CD8-positive, alpha-beta memory T cell (primary cell): ENCODE data around the gene TENM4. TPM values are rescaled to one million over a fixed set of nuclear protein-coding genes. Genes with fewer than 3 reads are reported as not detected.

Experiments used
- CTCF ChIA-PET: fragments of 350-600 bp; sonication (Branson Sonifier 250); formaldehyde crosslinking; loops from one replicate; lab custom pipeline; 2021; ENCODE audit warnings: antibody characterized with exemption; lab: Charles Lee
- POLR2A ChIA-PET: fragments of 350-600 bp; sonication (Branson Sonifier 250); formaldehyde crosslinking; loops from one replicate; lab custom pipeline; 2021; ENCODE audit warnings: antibody characterized with exemption; lab: Charles Lee
- DNase-seq, 5 donors: peaks; one replicate each; pipeline versions ENCODE4 v3.0.0 to v3.0.0-alpha.2; 2020 to 2022; ENCODE audit warnings: mixed read lengths in 1 of 5
- H3K27ac ChIP-seq: one replicate; pipeline ENCODE4 v1.7.0; 2013; ENCODE audit warnings: low read depth, mild to moderate bottlenecking, low read length, moderate library complexity
- H3K27me3 ChIP-seq: 2 replicates; pipeline ENCODE4 v1.7.0; 2013; ENCODE audit warnings: low read length, mild to moderate bottlenecking; ENCODE audit not compliant: insufficient read depth, poor library complexity, severe bottlenecking
- H3K36me3 ChIP-seq: 2 replicates; pipeline ENCODE4 v1.7.0; 2013; ENCODE audit warnings: mild to moderate bottlenecking, low read length, moderate library complexity; ENCODE audit not compliant: insufficient read depth
- H3K4me1 ChIP-seq: 2 replicates; pipeline ENCODE4 v1.7.0; 2013; ENCODE audit warnings: mild to moderate bottlenecking, low read length, moderate library complexity; ENCODE audit not compliant: insufficient read depth
- H3K4me3 ChIP-seq: 2 replicates; pipeline ENCODE4 v1.7.0; 2013; ENCODE audit warnings: mild to moderate bottlenecking, low read length
- H3K9me3 ChIP-seq: 2 replicates; pipeline ENCODE4 v1.7.0; 2013; ENCODE audit warnings: mild to moderate bottlenecking, low read length
- H3K27ac Mint-ChIP-seq, 8 donors: one replicate each; pipeline ENCODE4 v1.8.0; 2020 to 2021; ENCODE audit warnings: mixed read lengths in 8 of 8, mild to moderate bottlenecking in 6 of 8, inconsistent platforms in 3 of 8, moderate library complexity in 3 of 8
- H3K27me3 Mint-ChIP-seq, 2 donors: one replicate each; pipeline ENCODE4 v1.8.0; 2020 to 2021; ENCODE audit warnings: mixed read lengths in 2 of 2, mild to moderate bottlenecking in 1 of 2, moderate library complexity in 1 of 2
- H3K36me3 Mint-ChIP-seq, 3 donors: one replicate each; pipeline ENCODE4 v1.8.0; 2020 to 2021; ENCODE audit warnings: mixed read lengths in 3 of 3, inconsistent platforms in 1 of 3, mild to moderate bottlenecking in 1 of 3
- H3K4me1 Mint-ChIP-seq, 3 donors: one replicate each; pipeline ENCODE4 v1.8.0; 2020 to 2021; ENCODE audit warnings: mixed read lengths in 3 of 3, inconsistent platforms in 1 of 3, mild to moderate bottlenecking in 1 of 3
- H3K4me3 Mint-ChIP-seq, 7 donors: one replicate each; pipeline ENCODE4 v1.8.0; 2020 to 2021; ENCODE audit warnings: mixed read lengths in 7 of 7, mild to moderate bottlenecking in 6 of 7, moderate library complexity in 4 of 7, inconsistent platforms in 2 of 7
- H3K9me3 Mint-ChIP-seq, 5 donors: one replicate each; pipeline ENCODE4 v1.8.0; 2020 to 2022; ENCODE audit warnings: mixed read lengths in 5 of 5, mild to moderate bottlenecking in 3 of 5, moderate library complexity in 2 of 5, inconsistent platforms in 1 of 5
- polyA plus RNA-seq: library from polyadenylated mRNA; unstranded; fragments of 300-500 nt; fragmentation: Illumina TruSeq; gene quantifications from one replicate; pipeline ENCODE4 v1.2.3, GENCODE V29; 2021
- total RNA-seq, 2 experiments: library from RNA; stranded (reverse); gene quantifications; one replicate each; pipeline ENCODE4 v1.2.3, GENCODE V29; 2021

The TENM4 gene
- total and polyA plus RNA-seq, 3 experiments from 2014 or later = not detected

DNA sequence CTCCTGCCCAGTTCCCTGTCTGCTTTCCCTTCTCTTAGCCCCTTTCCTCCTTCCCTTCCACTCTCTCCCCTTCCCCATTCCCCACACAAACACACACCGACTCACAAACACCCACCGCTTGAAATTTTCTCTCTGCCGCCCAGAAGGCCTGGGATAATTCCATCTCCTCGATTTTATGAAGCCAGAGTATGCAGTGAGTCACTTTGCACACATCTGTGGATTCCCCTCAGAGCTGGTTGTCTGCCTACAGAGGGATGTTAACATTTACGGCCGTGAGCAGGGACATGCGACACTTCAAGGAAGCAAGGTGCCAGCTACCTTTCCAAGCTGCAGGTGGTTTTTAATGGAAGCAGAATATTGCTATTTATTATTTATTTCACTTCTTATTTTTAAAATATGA is 332.0 kb downstream of the TENM4 start:
- H3K9me3 ChIP-seq = no peaks in the 10 kb centered on the region
- no peak overlapping the region for H3K4me3 ChIP-seq
- no peak overlapping the region for H3K27ac ChIP-seq
- Mint-ChIP-seq H3K27me3 (peaks cover 0 to 5% of the 10 kb centered on the region in 2 donors), H3K4me3 (no peak overlapping the region), H3K4me1 (no peaks in the 10 kb centered on the region), H3K9me3 (peaks cover 0 to 10% (median 0%) of the 10 kb centered on the region in 5 donors), H3K36me3 (no peaks in the 10 kb centered on the region), H3K27ac (no peak overlapping the region)
- no peak for DNase-seq
- no peaks in the 10 kb centered on the region for H3K4me1 ChIP-seq
- ChIA-PET CTCF (no interaction called here), POLR2A (no interaction called here)
- H3K36me3 ChIP-seq = no peaks in the 10 kb centered on the region
- no peaks in the 10 kb centered on the region for H3K27me3 ChIP-seq

DNA sequence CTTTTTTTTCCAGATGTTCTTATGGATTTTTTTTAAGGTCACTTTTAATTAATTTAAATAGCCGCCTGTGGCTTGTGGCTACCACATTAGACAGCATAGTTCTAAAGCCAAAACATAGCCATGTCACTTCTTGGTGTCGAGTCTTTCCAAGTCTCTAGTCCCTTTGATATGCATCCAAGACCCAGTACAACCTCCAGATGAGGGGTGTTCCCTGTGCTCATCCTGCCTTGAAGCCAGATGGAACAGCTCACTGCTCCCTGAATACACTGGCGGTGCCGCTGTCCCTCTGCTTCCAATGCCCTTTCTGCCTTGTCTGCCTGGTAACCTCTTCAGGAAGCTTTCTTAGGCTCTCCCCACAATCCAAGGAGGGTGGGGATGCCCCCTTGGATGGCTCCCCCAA is 338.0 kb downstream of the TENM4 start:
- Histone ChIP-seq H3K27me3 (no peaks in the 10 kb centered on the region), H3K4me1 (no peaks in the 10 kb centered on the region), H3K36me3 (no peaks in the 10 kb centered on the region), H3K4me3 (no peak overlapping the region), H3K9me3 (no peaks in the 10 kb centered on the region), H3K27ac (no peak overlapping the region)
- POLR2A ChIA-PET = no interaction called here
- Mint-ChIP-seq H3K27ac (no peak overlapping the region), H3K9me3 (peaks cover 0 to 8% (median 0%) of the 10 kb centered on the region in 5 donors), H3K4me1 (no peaks in the 10 kb centered on the region), H3K27me3 (peaks cover 0 to 2% of the 10 kb centered on the region in 2 donors), H3K36me3 (no peaks in the 10 kb centered on the region), H3K4me3 (no peak overlapping the region)
- DNase-seq = no peak
- CTCF ChIA-PET = no interaction called here

DNA sequence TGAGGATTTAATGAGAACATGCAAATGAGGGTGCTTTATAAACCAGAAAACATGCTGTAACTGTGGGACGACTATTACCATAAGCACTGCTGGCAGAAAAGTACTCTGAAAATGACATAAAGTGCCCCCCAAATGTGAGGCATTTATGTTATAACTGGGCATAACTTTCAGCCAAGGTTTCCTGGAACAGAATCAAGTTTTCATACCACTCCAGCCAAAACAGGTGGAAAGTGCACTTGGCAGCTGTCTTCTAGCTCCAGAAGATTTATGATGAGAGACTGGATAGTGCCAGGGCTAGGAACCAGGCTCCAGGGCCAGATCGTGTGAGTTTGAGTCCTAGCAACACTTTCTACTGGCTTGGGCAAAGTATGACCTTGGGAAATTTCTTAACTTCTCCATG is 339.2 kb downstream of the TENM4 start:
- H3K36me3 Mint-ChIP-seq = no peaks in the 10 kb centered on the region
- no peaks in the 10 kb centered on the region for H3K9me3 ChIP-seq
- H3K4me3 ChIP-seq = no peak overlapping the region
- no peaks in the 10 kb centered on the region for H3K27me3 ChIP-seq
- no peaks in the 10 kb centered on the region for H3K36me3 ChIP-seq
- ChIA-PET CTCF (no interaction called here), POLR2A (no interaction called here)
- no peaks in the 10 kb centered on the region for H3K4me1 ChIP-seq
- no peaks in the 10 kb centered on the region for H3K4me1 Mint-ChIP-seq
- H3K9me3 Mint-ChIP-seq = peaks cover 0 to 9% (median 0%) of the 10 kb centered on the region in 5 donors
- H3K27ac ChIP-seq = no peak overlapping the region
- no peak overlapping the region for H3K4me3 Mint-ChIP-seq
- DNase-seq = no peak
- H3K27me3 Mint-ChIP-seq = peaks cover 0 to 3% of the 10 kb centered on the region in 2 donors
- H3K27ac Mint-ChIP-seq = no peak overlapping the region

DNA sequence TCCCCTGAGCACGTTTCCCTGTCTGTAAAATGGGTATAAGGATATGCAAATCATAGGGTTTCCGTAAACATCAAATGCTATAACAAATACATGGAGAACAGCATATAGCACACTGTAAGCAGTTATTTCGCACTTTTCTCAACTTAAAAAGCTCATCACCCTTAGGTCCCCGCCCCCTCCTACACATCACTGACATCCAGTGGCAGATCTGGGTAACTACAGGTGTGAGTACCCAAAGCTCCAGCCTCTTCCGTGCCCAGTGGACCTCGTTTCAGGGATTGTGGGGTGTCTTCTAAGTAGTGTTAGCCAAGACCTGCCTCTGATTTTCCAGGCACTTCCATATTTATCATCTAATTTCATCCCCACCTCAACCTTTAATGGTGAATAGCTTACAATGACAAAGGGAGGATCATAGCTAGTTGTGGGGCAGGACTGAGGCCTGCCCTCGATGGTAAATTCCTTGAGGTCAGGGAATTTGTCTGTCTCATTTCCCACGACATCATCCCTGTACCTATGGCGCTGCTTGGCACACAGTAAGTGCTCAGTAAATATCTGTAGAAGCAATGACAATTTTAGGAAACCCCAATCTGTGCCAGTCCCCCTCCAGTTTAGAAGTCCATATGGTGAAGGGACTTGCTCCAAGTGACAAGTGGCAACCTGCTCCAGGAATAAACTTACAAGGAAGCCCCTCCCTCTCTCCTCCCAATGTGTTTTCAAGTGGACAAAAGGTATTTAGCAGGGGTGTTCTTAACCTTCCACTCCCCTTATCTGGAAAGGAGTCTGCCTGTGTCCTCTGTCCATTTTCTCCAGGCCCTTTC is 340.5 kb downstream of the TENM4 start:
- Mint-ChIP-seq H3K4me3 (no peak overlapping the region), H3K27me3 (peaks cover 0 to 3% of the 10 kb centered on the region in 2 donors), H3K36me3 (no peaks in the 10 kb centered on the region), H3K27ac (no peak overlapping the region), H3K4me1 (no peaks in the 10 kb centered on the region), H3K9me3 (peaks cover 0 to 8% (median 0%) of the 10 kb centered on the region in 5 donors)
- Histone ChIP-seq H3K9me3 (no peaks in the 10 kb centered on the region), H3K4me3 (no peak overlapping the region), H3K36me3 (no peaks in the 10 kb centered on the region), H3K27ac (no peak overlapping the region), H3K27me3 (no peaks in the 10 kb centered on the region), H3K4me1 (no peaks in the 10 kb centered on the region)
- DNase-seq = no peak
- ChIA-PET POLR2A (no interaction called here), CTCF (no interaction called here)

DNA sequence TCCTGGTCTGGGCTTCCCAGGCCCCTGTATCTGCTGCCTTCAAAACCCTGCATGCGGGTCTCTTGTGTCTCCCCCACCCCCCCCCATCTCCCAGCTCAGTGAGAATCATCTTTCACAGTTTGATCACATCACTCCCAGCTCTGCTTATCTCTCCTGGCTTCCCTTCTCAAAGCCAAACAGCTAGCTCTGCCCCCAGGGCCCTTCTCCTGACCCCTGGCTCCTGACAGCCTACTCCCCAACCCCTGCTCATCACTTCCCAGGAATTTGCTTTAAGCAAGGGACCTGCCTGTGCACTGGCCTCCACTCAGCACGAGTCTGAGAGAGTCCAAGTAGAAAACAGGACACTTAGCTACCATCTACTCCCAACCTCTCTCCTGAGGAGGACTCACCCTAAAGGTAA is 342.7 kb downstream of the TENM4 start:
- CTCF ChIA-PET = interaction anchor here (0.6 kb wide), 1 partner anchor 18 kb away, joined by 3 read pairs; no protein-coding TSS in a partner anchor
- Mint-ChIP-seq H3K27ac (no peak overlapping the region), H3K27me3 (peaks cover 0 to 1% of the 10 kb centered on the region in 2 donors), H3K4me1 (no peaks in the 10 kb centered on the region), H3K4me3 (no peak overlapping the region), H3K9me3 (peaks cover 0 to 8% (median 0%) of the 10 kb centered on the region in 5 donors), H3K36me3 (no peaks in the 10 kb centered on the region)
- H3K9me3 ChIP-seq = no peaks in the 10 kb centered on the region
- H3K27ac ChIP-seq = no peak overlapping the region
- POLR2A ChIA-PET = no interaction called here
- H3K4me1 ChIP-seq = no peaks in the 10 kb centered on the region
- H3K4me3 ChIP-seq = no peak overlapping the region
- no peaks in the 10 kb centered on the region for H3K27me3 ChIP-seq
- H3K36me3 ChIP-seq = no peaks in the 10 kb centered on the region
- no peak for DNase-seq

DNA sequence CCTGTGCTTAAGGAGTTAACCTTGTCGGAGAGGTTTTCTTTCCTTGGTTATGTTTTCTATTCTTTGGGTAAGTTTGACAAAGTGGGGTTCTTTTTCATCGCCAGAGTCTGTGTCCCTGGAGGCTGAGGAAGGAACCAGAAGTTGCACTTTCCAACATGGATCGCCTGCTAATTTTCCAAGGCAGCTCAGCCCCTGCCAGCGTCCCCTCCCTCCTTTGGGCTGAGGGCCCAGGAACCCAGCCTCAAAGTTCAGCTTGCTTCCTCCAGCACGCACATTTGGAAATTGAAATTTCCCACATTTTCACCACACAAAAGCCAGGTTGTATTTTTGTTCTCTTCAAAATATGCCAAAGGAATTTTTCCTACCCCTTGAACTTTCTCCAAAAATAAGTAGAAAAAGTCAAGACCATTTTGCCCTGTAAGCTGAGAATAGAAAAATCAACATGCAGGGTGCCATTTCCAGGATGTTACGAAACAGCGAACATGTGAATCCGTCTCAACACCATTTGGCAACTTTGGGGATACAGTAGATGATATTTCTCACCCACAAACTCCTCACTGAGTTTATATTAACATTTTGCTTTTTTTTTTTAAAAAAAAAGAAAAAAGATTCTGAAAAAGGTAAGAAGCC is 343.5 kb downstream of the TENM4 start:
- H3K4me3 Mint-ChIP-seq = no peak overlapping the region
- no peaks in the 10 kb centered on the region for H3K36me3 Mint-ChIP-seq

DNA sequence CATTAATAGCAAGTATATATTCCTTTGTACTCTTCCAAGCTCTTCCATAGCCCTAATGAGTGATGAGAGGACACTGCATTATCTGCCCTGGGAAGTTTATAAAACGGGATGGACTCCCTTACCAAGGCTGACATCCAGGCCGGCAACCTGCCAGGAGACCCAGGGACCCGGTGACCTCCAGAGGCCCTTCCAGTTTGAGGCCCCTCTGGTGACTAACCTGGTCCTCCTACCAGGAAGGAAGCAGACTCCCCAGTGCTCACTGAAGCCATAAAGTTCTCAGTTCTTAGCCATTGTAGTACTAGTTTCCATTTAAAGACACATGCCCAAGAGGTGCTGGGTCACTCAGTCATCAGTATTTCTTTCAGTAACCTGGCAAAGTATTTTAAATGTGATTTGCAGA is 345.4 kb downstream of the TENM4 start:
- no peak overlapping the region for H3K27ac Mint-ChIP-seq
- no peaks in the 10 kb centered on the region for H3K27me3 ChIP-seq
- no peaks in the 10 kb centered on the region for H3K4me1 ChIP-seq
- H3K36me3 Mint-ChIP-seq = no peaks in the 10 kb centered on the region
- no peaks in the 10 kb centered on the region for H3K4me1 Mint-ChIP-seq
- ChIA-PET CTCF (no interaction called here), POLR2A (no interaction called here)
- no peak overlapping the region for H3K27ac ChIP-seq
- no peaks in the 10 kb centered on the region for H3K36me3 ChIP-seq
- peaks cover 0 to 3% of the 10 kb centered on the region in 2 donors for H3K27me3 Mint-ChIP-seq
- no peak overlapping the region for H3K4me3 ChIP-seq
- no peaks in the 10 kb centered on the region for H3K9me3 ChIP-seq
- H3K9me3 Mint-ChIP-seq = peaks cover 0 to 7% (median 0%) of the 10 kb centered on the region in 5 donors
- no peak overlapping the region for H3K4me3 Mint-ChIP-seq
- no peak for DNase-seq

More for the DNA sequence above, 343.5 kb downstream of the TENM4 start:
- ChIA-PET POLR2A (no interaction called here), CTCF (no interaction called here)
- Mint-ChIP-seq H3K4me1 (no peaks in the 10 kb centered on the region), H3K9me3 (peaks cover 0 to 8% (median 0%) of the 10 kb centered on the region in 5 donors), H3K27me3 (peaks cover 0 to 1% of the 10 kb centered on the region in 2 donors), H3K27ac (no peak overlapping the region)
- no peaks in the 10 kb centered on the region for H3K4me1 ChIP-seq
- no peaks in the 10 kb centered on the region for H3K27me3 ChIP-seq
- no peak overlapping the region for H3K27ac ChIP-seq
- DNase-seq = no peak
- no peak overlapping the region for H3K4me3 ChIP-seq
- H3K36me3 ChIP-seq = no peaks in the 10 kb centered on the region
- no peaks in the 10 kb centered on the region for H3K9me3 ChIP-seq

DNA sequence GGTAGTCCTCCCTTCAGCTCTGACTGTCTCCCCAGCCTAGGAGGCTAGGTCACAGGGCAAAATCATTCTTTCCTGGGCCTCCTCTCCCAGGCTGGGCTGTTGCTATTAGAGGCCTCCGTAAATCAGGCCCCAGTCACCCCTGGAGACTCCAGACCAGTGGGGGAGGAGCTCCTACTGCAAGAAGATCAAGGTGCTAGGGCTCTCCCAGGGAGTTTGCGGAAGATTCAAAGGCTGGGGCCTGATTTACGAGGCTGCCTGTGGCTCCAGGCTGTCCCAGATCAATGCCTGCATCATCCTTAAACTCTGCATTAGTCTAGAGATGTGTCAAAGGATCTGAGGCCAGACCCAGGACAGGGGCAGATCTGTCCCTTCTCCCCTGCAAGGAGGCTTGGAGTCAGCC is 346.2 kb downstream of the TENM4 start:
- peaks cover 0 to 3% of the 10 kb centered on the region in 2 donors for H3K27me3 Mint-ChIP-seq
- peaks cover 0 to 7% (median 0%) of the 10 kb centered on the region in 5 donors for H3K9me3 Mint-ChIP-seq
- Histone ChIP-seq H3K4me1 (no peaks in the 10 kb centered on the region), H3K27me3 (no peaks in the 10 kb centered on the region), H3K27ac (no peak overlapping the region), H3K9me3 (no peaks in the 10 kb centered on the region), H3K36me3 (no peaks in the 10 kb centered on the region), H3K4me3 (no peak overlapping the region)
- H3K36me3 Mint-ChIP-seq = no peaks in the 10 kb centered on the region
- no peaks in the 10 kb centered on the region for H3K4me1 Mint-ChIP-seq
- no peak overlapping the region for H3K27ac Mint-ChIP-seq
- DNase-seq = no peak
- POLR2A ChIA-PET = no interaction called here
- H3K4me3 Mint-ChIP-seq = no peak overlapping the region
- CTCF ChIA-PET = no interaction called here
